Cardiac fibroblast (primary cell): ENCODE measurements around the gene PGLYRP1.
A peak's percentile ranks its signal among the peaks of the same experiment; 100 is the strongest.

Source experiments
- DNase-seq, 2 donors: peaks; one replicate each; pipeline versions ENCODE4 v3.0.0 to v3.0.0-alpha.2; 2010; ENCODE audit warnings: low read depth in 2 of 2
- H3K4me3 ChIP-seq, 2 donors: replicated peaks in 1 of 2; 1 replicate in 1 of 2; 2 replicates in 1 of 2; pipeline ENCODE4 v1.5.1; 2011; ENCODE audit warnings: low read depth in 2 of 2, low read length in 2 of 2, mild to moderate bottlenecking in 2 of 2, moderate library complexity in 1 of 2
- CTCF ChIP-seq: IDR thresholded peaks from one replicate; pipeline ENCODE4 v1.5.1; 2011; ENCODE audit warnings: low read depth, mild to moderate bottlenecking, low read length, inconsistent platforms

The PGLYRP1 gene

GRCh38 chr19:45995715-45996385 lies 27.0 kb downstream of the PGLYRP1 start:
- DNase-seq, result peak; percentile 32 to 56
- H3K4me3 ChIP-seq, result peak overlapping the region; percentile 74 to 96
- no peak for TF ChIP-seq CTCF

GRCh38 chr19:45994998-45995714 lies 27.7 kb downstream of the PGLYRP1 start, which contains the start of gene CCDC61:
Gene CCDC61 (plus strand): TSS chr19:45995467. CDS start chr19:46003019, 7,552 bp downstream.
- peak; percentile 100 for DNase-seq
- no peak for TF ChIP-seq CTCF
- peak within 1 kb of the TSS; percentile 74 to 96 for H3K4me3 ChIP-seq

- peak overlapping the region; percentile 53 to 60 for H3K4me3 ChIP-seq
- no peak for TF ChIP-seq CTCF
- DNase-seq, result no peak
These were observed 28.3 kb downstream of the PGLYRP1 start for GRCh38 chr19:45994456-45994997.

- no peak for TF ChIP-seq CTCF
- DNase-seq, result peak; percentile 6 to 29
- H3K4me3 ChIP-seq, result no peak overlapping the region
These were observed 32.6 kb downstream of the PGLYRP1 start for GRCh38 chr19:45990113-45990728.

GRCh38 chr19:45985321-45985720 lies 37.5 kb downstream of the PGLYRP1 start:
- H3K4me3 ChIP-seq, result no peak overlapping the region
- no peak for DNase-seq
- no peak for TF ChIP-seq CTCF

GRCh38 chr19:45981350-45981749 lies 41.5 kb downstream of the PGLYRP1 start:
- H3K4me3 ChIP-seq, result no peak overlapping the region
- TF ChIP-seq CTCF, result no peak
- peak in 1 of 2 donors; percentile 33 for DNase-seq
